DOHH2 (cell line): ENCODE measurements around the gene RIMBP2.

Source experiments
- CTCF ChIP-seq: fragments of 200-600 bp; sonication (generic); IDR thresholded peaks from one replicate; pipeline ENCODE4 v1.5.1; 2014; ENCODE audit warnings: antibody characterized with exemption, mild to moderate bottlenecking, low read depth, low read length; ENCODE audit not compliant: poor library complexity, severe bottlenecking
- EZH2phosphoT487 ChIP-seq: fragments of 200-600 bp; sonication (generic); IDR thresholded peaks from 2 replicates; pipeline ENCODE4 v1.6.1; 2017; ENCODE audit warnings: borderline replicate concordance, mild to moderate bottlenecking, antibody characterized with exemption, low read length, moderate library complexity, mixed read lengths

DNA sequence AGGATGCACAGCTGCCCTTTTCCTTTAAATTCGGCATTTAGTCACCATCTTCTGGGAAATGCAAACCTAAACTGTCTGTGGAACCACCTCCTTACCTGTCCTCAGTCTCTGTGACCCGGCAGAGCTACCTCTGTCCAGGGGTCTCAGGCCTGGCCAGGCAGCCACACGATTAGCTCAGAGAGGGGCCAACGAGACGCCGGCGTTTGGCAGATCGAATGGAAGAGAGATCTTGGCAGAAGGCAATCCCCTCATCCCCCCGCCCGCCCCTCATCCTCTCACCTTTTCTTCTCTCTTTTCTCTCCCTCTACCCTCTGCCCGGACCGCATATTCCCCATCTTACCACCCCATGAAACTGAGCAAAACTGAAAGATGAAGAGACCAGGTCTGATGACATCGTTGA, 277.4 kb downstream of the RIMBP2 start:
- TF ChIP-seq CTCF (no peak), EZH2phosphoT487 (no peak)
